ENCODE data around the gene ZNF750.

The ZNF750 gene

GRCh38 chr17:82793974-82794630 lies 45.7 kb downstream of the ZNF750 start:
- TF ChIP-seq CTCF (IDR thresholded peaks at IDR 0.05; ENCODE audit: extremely low read depth, insufficient read depth, missing control alignments) = no peak
- in situ Hi-C loops (cut with MboI; ENCODE audit: low pct_unique_long_range_greater_than_20kb, low sequenced_read_pairs, unreplicated experiment) = no loop called here
- DNase-seq (ENCODE audit: low spot score) = no peak

- in situ Hi-C loops (cut with MboI; ENCODE audit: low pct_unique_long_range_greater_than_20kb, low sequenced_read_pairs, unreplicated experiment) = no loop called here
- no peak for TF ChIP-seq CTCF (IDR thresholded peaks at IDR 0.05; ENCODE audit: extremely low read depth, insufficient read depth, missing control alignments)
- DNase-seq (ENCODE audit: low spot score) = no peak
Measured at GRCh38 chr17:82791532-82791931, 48.3 kb downstream of the ZNF750 start.

- TF ChIP-seq CTCF (IDR thresholded peaks at IDR 0.05; ENCODE audit: extremely low read depth, insufficient read depth, missing control alignments) = no peak
Measured at GRCh38 chr17:82790391-82790790, 49.4 kb downstream of the ZNF750 start.

GRCh38 chr17:82789806-82790205 lies 50.0 kb downstream of the ZNF750 start:
- no peak for DNase-seq (ENCODE audit: low spot score)
- in situ Hi-C loops (cut with MboI; ENCODE audit: low pct_unique_long_range_greater_than_20kb, low sequenced_read_pairs, unreplicated experiment) = no loop called here
- no peak for TF ChIP-seq CTCF (IDR thresholded peaks at IDR 0.05; ENCODE audit: extremely low read depth, insufficient read depth, missing control alignments)

More at GRCh38 chr17:82790391-82790790, 49.4 kb downstream of the ZNF750 start:
- in situ Hi-C loops (cut with MboI; ENCODE audit: low pct_unique_long_range_greater_than_20kb, low sequenced_read_pairs, unreplicated experiment) = no loop called here
- DNase-seq (ENCODE audit: low spot score) = no peak

- in situ Hi-C loops (cut with MboI; ENCODE audit: low pct_unique_long_range_greater_than_20kb, low sequenced_read_pairs, unreplicated experiment) = no loop called here
- no peak for DNase-seq (ENCODE audit: low spot score)
- TF ChIP-seq CTCF (IDR thresholded peaks at IDR 0.05; ENCODE audit: extremely low read depth, insufficient read depth, missing control alignments) = no peak
Measured at GRCh38 chr17:82789051-82789592, 50.7 kb downstream of the ZNF750 start.

- no peak for DNase-seq (ENCODE audit: low spot score)
- in situ Hi-C loops (cut with MboI; ENCODE audit: low pct_unique_long_range_greater_than_20kb, low sequenced_read_pairs, unreplicated experiment) = no loop called here
- TF ChIP-seq CTCF (IDR thresholded peaks at IDR 0.05; ENCODE audit: extremely low read depth, insufficient read depth, missing control alignments) = no peak
Measured at GRCh38 chr17:82788206-82789001, 51.4 kb downstream of the ZNF750 start.
